Stimulated activated CD8-positive, alpha-beta memory T cell treated with anti-CD3 and anti-CD28 coated beads, Interleukin-15, amount 100 ng/mL, for 1 hour (primary cell): Measurements from ENCODE around the gene GAGE12F.
"Not testable (repeated sequence)": the region's sequence is repeated elsewhere in the genome, so short reads cannot be mapped to it uniquely, and the experiment has no call there.

Experiments
- DNase-seq: peaks from one replicate; pipeline ENCODE4 v3.0.0-alpha.2; 2020; ENCODE audit warnings: low read depth

The GAGE12F gene, protein sequence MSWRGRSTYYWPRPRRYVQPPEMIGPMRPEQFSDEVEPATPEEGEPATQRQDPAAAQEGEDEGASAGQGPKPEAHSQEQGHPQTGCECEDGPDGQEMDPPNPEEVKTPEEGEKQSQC

DNA sequence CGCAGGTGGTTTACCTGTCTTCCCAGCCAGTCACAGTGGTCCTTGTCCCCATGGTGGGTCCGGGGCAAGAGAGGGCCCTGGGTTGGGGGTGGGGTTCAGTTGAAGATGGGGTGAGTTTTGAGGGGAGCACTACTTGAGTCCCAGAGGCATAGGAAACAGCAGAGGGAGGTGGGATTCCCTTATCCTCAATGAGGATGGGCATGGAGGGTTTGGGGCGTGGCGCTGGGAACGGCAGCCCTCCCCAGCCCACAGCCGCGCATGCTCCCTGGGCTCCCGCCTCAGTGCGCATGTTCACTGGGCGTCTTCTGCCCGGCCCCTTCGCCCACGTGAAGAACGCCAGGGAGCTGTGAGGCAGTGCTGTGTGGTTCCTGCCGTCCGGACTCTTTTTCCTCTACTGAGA, at the start of gene GAGE12F:
Gene GAGE12F (plus strand): TSS at position 301 of the 400 bp plus-strand sequence. CDS start 1,155 bp downstream, outside the sequence.
- not testable (repeated sequence) for DNase-seq

DNA sequence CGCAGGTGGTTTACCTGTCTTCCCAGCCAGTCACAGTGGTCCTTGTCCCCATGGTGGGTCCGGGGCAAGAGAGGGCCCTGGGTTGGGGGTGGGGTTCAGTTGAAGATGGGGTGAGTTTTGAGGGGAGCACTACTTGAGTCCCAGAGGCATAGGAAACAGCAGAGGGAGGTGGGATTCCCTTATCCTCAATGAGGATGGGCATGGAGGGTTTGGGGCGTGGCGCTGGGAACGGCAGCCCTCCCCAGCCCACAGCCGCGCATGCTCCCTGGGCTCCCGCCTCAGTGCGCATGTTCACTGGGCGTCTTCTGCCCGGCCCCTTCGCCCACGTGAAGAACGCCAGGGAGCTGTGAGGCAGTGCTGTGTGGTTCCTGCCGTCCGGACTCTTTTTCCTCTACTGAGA, 28.8 kb upstream of the GAGE12F start, which contains the start of gene GAGE12C:
Gene GAGE12C (plus strand): TSS at position 301 of the 400 bp plus-strand sequence. CDS start 1,155 bp downstream, outside the sequence.
- not testable (repeated sequence) for DNase-seq

DNA sequence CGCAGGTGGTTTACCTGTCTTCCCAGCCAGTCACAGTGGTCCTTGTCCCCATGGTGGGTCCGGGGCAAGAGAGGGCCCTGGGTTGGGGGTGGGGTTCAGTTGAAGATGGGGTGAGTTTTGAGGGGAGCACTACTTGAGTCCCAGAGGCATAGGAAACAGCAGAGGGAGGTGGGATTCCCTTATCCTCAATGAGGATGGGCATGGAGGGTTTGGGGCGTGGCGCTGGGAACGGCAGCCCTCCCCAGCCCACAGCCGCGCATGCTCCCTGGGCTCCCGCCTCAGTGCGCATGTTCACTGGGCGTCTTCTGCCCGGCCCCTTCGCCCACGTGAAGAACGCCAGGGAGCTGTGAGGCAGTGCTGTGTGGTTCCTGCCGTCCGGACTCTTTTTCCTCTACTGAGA, 19.2 kb upstream of the GAGE12F start, which contains the start of gene GAGE12D:
Gene GAGE12D (plus strand): TSS at position 301 of the 400 bp plus-strand sequence. CDS start 1,155 bp downstream, outside the sequence.
- not testable (repeated sequence) for DNase-seq

DNA sequence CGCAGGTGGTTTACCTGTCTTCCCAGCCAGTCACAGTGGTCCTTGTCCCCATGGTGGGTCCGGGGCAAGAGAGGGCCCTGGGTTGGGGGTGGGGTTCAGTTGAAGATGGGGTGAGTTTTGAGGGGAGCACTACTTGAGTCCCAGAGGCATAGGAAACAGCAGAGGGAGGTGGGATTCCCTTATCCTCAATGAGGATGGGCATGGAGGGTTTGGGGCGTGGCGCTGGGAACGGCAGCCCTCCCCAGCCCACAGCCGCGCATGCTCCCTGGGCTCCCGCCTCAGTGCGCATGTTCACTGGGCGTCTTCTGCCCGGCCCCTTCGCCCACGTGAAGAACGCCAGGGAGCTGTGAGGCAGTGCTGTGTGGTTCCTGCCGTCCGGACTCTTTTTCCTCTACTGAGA, 9.7 kb upstream of the GAGE12F start, which contains the start of gene GAGE12E:
Gene GAGE12E (plus strand): TSS at position 301 of the 400 bp plus-strand sequence. CDS start 1,155 bp downstream, outside the sequence.
- not testable (repeated sequence) for DNase-seq

DNA sequence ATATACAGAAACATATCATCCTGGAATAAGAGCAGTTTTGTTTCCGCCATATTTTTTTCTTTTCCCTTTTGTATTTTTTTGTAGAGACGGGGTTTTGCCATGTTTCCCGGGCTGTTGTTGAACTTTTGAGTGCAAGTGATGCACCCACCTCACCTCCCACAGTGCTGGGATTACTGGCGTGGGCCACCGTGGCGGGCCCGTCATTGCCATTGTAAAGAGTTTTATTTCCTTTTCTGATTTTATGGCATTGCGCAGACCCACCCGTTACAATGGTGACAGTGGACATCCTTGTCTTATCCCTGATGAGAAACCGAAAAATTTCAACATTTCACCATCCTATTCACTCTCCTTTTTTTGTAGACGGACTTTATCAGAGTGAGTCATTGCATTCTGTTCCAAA, 8.1 kb downstream of the GAGE12F start:
- not testable (repeated sequence) for DNase-seq

DNA sequence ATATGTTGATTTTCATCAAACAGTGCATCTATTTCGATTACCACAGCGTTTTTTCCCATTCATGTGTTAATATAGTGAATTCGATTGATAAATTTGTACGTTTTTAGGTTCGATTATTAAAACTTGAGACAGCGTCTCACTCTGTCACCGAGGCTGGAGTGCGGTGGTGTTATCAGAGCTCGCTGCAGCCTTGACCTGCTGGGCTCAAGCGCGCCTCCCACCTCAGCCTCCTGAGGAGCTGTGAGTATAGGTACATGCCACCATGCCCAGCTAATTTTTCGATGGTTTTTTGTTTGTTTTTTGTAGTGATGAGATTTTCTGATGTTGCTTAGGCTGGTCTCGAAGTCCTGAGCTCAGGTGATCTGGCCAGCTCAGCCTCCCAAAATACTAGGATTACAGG, 8.5 kb downstream of the GAGE12F start:
- not testable (repeated sequence) for DNase-seq

DNA sequence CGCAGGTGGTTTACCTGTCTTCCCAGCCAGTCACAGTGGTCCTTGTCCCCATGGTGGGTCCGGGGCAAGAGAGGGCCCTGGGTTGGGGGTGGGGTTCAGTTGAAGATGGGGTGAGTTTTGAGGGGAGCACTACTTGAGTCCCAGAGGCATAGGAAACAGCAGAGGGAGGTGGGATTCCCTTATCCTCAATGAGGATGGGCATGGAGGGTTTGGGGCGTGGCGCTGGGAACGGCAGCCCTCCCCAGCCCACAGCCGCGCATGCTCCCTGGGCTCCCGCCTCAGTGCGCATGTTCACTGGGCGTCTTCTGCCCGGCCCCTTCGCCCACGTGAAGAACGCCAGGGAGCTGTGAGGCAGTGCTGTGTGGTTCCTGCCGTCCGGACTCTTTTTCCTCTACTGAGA, 9.5 kb downstream of the GAGE12F start, which contains the start of gene GAGE12G:
Gene GAGE12G (plus strand): TSS at position 301 of the 400 bp plus-strand sequence. CDS start 1,155 bp downstream, outside the sequence.
- DNase-seq = not testable (repeated sequence)

DNA sequence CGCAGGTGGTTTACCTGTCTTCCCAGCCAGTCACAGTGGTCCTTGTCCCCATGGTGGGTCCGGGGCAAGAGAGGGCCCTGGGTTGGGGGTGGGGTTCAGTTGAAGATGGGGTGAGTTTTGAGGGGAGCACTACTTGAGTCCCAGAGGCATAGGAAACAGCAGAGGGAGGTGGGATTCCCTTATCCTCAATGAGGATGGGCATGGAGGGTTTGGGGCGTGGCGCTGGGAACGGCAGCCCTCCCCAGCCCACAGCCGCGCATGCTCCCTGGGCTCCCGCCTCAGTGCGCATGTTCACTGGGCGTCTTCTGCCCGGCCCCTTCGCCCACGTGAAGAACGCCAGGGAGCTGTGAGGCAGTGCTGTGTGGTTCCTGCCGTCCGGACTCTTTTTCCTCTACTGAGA, 19.0 kb downstream of the GAGE12F start, which contains the start of gene GAGE12H:
Gene GAGE12H (plus strand): TSS at position 301 of the 400 bp plus-strand sequence. CDS start 1,155 bp downstream, outside the sequence.
- DNase-seq = not testable (repeated sequence)

DNA sequence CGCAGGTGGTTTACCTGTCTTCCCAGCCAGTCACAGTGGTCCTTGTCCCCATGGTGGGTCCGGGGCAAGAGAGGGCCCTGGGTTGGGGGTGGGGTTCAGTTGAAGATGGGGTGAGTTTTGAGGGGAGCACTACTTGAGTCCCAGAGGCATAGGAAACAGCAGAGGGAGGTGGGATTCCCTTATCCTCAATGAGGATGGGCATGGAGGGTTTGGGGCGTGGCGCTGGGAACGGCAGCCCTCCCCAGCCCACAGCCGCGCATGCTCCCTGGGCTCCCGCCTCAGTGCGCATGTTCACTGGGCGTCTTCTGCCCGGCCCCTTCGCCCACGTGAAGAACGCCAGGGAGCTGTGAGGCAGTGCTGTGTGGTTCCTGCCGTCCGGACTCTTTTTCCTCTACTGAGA, 28.6 kb downstream of the GAGE12F start, which contains the start of gene GAGE2A:
Gene GAGE2A (plus strand): TSS at position 301 of the 400 bp plus-strand sequence. CDS start 1,155 bp downstream, outside the sequence.
- DNase-seq = not testable (repeated sequence)

DNA sequence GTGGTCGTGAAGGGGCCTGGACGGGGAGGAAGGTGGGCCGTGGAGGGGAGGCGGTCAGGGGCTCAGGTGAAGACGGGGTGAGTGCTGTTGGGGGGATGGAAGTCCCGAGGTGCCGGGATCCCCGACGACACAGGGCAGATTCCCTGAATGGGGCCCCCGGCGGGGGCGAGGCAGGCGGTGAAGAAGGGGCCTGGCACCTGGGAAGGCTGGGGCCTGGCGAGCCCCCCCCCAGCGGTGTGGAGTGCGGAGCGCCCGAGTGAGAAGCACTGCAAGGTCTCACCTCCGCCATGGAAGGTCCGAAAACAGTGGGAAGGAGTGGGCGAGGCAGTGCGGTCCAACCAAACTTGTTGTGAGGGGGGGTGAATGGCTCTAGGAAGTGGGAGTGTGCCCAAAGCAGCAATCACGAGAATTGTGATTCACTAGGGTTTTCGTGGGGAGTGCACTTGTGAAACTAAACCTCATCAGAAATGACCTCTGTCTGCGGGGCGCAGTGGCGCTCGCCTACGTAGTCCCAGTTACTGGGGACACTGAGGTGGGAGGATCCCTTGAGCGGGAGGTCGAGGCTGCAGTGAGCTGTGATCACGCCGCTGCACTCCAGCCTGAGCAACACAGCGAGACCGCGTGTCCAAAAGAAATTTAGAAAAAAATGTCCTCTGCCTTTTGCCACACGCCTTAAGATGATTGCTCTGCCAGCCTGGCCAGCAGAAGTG, 29.3 kb downstream of the GAGE12F start:
- DNase-seq = not testable (repeated sequence)

DNA sequence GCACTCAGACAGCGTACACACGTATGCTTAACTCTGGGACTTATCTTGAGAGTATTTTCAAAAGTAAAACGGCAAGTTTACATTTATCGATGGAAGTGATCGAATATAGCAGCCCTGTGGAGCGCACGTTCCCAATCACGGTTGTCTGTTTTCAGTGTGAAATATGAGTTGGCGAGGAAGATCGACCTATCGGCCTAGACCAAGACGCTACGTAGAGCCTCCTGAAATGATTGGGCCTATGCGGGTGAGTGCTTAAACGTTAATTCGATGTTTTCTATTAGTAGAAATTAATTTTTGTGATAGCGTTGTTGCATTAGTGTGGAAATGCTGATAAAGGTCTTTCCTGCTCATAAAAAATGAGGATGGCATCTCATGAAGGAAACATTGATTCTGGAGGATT, 29.8 kb downstream of the GAGE12F start:
- DNase-seq = not testable (repeated sequence)

DNA sequence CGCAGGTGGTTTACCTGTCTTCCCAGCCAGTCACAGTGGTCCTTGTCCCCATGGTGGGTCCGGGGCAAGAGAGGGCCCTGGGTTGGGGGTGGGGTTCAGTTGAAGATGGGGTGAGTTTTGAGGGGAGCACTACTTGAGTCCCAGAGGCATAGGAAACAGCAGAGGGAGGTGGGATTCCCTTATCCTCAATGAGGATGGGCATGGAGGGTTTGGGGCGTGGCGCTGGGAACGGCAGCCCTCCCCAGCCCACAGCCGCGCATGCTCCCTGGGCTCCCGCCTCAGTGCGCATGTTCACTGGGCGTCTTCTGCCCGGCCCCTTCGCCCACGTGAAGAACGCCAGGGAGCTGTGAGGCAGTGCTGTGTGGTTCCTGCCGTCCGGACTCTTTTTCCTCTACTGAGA, 38.1 kb downstream of the GAGE12F start, which contains the start of gene GAGE1:
Gene GAGE1 (plus strand): TSS at position 301 of the 400 bp plus-strand sequence. CDS start 1,155 bp downstream, outside the sequence.
- not testable (repeated sequence) for DNase-seq

DNA sequence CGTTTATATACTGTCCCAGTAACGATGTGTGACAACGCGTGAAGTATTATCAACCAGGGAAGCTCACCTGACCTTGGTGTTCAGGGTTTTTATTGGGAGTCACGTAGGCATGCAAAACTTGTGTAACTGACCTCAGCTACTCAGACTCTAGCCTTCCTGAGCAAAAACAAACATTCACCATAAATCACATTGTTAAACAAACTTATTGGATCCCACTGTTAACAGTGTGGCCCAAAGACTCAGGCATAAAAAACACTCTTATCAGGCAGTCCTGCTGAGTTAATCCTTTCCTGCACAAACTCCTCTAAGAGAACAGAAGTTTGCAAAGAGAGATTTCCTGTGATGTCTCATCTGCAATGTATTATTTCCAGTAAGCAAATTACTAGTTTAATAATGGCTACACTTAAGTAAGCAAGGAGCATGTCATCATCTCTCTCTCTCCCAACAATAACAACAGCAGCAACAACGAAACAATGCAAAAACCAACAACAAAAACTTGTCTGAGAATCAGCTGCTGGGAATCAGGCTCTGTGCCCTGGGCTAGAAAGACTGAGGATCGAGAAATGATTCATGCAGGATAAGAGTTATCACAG, 50.2 kb downstream of the GAGE12F start:
- DNase-seq = no peak
